CD4-positive, alpha-beta T cell treated with Interleukin-4 for 4 hours (primary cell): ENCODE results near the gene UMPS.
"Not testable (repeated sequence)": the region's sequence is repeated elsewhere in the genome, so short reads cannot be mapped to it uniquely, and the experiment has no call there.

Experiments
- DNase-seq: peaks from one replicate; pipeline ENCODE4 v3.0.0-alpha.2; 2020

UMPS gene

DNA sequence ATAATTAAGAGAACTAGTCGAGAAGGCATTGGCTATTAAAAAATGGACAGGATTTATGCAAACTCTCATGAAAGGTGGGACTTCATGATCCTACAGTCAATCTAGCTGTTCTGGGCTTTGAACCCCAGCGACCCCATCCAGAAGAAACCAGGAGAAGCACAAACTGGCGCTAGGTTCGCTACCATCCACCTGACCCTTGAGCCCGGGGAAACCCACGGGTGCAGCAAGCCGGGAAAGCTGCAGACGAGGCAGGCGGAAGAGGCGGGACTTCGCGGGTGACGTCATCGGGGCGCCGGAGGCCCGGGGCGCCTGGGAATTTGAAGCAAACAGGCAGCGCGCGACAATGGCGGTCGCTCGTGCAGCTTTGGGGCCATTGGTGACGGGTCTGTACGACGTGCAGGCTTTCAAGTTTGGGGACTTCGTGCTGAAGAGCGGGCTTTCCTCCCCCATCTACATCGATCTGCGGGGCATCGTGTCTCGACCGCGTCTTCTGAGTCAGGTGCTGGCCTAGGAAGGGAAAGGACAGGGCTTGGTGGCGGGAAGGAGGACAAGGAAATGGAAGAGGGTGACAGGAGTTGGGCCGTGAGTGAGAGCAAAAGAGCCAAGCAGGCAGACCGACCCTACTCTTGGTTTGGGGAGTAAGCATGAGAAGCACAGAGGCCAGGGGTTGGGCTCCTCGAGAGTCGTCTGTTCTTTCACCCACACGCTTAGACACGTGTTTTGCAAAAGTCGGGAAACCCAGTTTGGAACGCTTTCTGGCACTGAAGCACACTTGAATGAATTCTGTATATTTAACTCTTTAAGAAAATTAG lies at the start of gene UMPS:
Gene UMPS, plus strand, starts transcription at position 324 of the 812 bp plus-strand sequence. Its CDS starts 20 bp downstream, at position 344.
- DNase-seq: peak; percentile 90

DNA sequence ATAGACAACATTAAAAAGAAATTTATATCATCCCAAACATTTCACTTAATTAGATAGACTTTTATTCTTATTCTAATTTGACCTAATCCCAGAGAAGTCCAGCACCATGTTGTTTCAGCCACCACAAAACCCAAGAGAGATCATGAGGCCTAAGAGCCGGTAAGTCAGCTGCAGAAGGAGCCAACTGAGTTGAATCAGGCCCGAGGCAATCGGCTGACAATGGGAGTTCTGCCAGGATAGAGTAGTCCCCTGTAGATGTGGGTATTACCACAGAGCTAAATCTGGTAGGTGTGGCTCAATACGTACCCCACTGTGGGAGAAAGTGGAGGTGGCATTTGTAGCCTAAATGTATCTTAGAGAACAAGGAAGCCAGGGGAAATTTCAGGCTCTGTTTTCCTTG lies 49.7 kb upstream of the UMPS start:
- no peak for DNase-seq

DNA sequence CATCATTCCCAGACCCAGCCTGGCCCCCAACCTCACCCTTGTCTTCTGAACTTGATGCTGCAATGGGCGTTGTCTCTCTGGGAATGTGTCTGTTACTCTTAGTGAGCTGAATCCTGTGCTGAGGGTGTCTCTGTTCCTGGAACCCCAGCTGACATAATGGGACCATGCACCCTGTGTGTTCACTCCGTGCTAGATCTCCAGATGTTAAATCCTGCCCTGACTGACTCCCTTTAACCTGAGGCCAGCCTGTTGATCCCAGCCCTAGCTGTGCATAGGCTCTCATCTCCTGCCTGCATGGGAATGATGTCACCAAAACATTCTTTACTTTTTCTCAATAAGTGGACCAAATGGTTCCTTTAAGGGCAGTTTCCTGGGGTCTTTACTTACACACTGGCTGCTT lies 48.0 kb upstream of the UMPS start:
- DNase-seq: no peak

DNA sequence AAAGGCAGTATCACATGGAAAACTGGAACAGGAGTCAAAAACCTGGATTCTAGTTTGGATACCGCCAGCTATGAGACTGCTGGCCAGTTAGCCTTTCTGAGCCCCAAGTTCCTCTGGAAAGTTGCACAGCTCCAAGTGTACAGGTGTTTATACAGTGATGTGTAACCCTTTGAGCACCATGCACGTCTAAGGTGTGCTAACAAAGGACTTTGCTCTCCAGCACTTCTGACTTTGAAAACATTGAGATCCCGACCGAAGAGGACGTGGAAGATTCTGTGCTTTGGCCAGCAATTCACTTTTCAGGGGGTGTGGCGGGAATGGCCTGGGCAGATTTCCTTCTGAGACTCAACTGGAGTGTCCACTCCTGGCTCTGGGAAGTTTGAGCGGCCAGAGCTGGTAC lies 45.8 kb upstream of the UMPS start:
- DNase-seq: no peak

DNA sequence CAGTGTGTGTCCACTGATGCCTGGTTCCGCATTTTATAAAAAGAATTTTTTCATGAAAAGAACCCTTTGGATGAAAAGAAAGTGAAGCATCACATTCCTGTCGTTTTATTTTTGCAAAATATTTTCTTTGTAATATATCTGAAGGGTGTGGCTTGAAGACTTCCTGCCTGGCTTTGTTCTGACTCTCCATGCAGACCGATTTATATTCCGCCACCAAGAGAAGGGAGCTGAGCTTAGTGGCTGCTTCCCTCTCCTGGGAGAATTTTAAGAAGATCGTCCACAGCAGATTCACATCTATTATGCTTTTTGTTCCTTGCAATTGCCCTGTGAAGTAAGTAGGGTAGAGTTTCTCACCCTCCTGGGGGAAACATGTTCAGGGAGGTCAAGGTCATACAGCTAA lies 45.2 kb upstream of the UMPS start:
- DNase-seq: no peak

DNA sequence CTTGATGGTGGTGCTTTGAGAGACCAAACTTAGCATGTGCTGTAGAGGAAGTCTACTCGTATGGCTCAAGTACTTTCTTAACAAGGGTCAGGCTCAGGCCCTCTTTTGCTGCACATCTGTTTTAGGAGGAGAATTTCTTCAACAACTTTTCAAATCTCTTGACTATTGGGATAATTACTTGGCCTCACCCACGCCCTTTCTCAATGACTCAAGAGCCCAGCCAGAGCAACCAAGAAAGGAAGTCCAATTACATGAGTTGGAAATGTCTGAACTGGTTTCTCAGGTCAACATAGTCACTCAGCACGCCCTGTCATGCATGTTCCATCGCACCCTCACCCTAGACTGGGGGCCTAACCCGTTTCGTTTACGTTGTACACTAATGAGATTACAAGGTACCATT lies 44.8 kb upstream of the UMPS start:
- no peak for DNase-seq

DNA sequence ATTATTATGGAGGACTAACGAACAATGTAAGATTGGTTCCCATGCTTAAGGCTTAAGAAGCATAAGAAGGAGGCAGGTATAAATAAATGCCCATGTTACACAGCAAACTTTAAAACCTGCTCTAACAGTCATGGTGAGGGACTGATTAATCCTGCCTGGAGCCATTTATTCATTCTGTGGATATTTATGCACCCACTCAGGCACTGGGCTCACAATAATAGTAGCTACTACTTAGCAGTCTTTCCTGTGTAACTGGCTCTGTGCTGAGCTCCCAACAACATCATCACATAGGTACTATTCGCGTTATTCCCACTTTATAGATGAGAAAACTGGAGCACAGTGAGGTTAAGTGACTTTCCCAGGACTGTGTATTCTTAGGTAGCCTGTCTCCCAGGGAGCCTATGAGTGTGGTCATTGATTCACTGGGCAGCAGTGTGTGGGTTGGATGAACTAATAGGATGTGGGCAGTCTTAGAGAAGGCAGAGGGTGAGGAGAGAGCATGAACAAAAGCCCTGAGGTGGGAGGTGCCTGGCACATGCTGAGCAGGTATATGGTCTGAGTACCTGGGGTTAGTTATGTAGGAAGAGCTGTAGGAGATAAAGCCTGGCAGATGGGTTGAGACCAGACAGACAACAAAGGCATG lies 44.1 kb upstream of the UMPS start:
- no peak for DNase-seq

DNA sequence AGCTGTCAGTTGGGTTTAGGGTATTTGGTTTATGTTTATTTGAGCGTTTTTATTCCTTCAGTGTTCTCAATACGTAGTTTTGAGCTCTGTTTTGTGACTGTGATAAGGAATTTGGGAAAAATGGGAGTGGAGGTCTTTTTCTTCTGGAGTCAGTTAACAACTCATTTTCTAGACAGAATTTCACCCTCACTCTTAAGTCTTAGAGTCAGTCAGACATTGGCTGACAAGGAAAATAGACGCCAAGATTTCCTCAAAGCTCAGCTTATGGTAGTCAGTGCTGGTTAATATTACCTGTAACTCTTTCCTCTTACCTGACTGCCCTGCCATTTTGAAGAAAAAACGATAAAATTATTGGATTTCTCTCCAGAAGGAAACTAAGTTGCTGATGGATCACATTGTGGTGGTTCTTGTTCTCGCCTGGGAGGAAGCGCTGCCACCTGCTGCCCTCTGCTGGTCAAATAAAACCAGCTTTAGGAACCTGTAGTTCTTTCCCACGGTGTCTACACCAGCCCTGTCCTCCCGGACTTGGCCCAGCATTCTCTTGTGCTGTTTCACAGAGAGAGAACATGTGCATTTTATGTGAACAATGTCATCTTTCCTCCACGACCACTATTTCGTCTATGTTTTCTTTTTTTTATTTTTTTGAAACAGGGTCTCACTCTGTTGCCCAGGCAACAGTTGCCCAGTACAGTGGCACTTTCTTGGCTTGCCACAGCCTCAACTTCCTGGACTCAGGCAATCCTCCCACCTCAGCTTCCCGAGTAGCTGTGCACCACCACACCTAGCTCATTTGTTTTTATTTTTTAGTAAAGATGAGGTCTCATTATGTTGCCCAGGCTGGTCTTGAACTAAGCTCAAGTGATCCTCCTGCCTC lies 41.4 kb upstream of the UMPS start:
- peak; percentile 69 for DNase-seq

DNA sequence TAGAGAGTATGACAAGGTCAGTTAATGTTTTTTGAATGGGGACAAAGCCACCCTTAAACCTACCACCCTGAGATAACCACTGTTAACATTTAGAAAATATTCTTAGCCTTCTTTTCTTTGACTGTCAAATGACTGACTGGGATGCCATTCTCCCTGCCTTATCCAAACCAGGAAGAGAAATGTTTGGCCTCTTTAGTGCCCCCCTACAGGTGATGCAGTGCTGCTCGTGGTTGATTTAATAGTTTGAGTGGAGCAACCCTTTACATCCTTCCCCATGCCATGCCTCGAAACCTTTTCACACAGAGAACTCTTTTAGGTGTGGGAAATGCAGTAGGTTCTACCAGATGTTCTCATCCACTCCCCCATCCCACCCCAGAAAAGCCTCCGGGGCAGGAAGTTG lies 38.7 kb upstream of the UMPS start:
- no peak for DNase-seq

DNA sequence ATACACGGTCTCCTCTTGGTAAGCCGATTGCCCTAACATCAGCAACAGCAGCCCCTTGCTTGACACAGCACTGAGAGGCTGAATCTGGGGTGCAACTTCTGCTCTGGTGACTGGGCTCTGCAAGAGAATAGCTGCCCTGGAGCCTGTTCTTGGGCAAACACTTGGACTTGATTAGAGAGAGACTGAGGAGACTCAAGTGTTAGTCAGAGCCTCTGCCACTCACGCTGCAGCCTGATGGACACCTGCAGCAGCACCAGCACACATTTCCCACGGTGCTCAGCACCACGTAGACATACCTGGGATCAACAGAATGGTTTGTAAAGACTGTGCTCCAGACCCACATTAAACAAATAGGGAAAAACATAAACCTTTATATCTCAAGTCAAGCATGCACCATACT lies 35.8 kb upstream of the UMPS start:
- no peak for DNase-seq

DNA sequence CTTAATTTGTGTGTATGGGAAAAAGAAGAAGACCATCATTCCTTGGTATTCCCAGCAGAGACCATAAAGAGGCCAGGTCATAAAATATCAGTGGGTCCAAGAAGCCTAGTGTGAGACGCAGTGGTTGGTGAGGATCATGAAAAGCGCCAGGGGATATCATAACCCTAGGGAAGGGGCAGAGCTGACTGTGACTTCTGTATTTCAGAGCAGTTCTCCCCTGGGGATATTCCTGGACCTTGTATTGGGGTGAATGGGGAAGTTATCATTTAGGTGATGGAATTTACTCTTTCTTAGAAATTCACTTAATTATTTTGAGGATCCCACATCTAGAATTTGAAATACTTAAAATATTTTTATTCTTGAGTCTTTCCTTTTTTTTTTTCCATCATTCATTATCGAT lies 34.9 kb upstream of the UMPS start:
- no peak for DNase-seq

DNA sequence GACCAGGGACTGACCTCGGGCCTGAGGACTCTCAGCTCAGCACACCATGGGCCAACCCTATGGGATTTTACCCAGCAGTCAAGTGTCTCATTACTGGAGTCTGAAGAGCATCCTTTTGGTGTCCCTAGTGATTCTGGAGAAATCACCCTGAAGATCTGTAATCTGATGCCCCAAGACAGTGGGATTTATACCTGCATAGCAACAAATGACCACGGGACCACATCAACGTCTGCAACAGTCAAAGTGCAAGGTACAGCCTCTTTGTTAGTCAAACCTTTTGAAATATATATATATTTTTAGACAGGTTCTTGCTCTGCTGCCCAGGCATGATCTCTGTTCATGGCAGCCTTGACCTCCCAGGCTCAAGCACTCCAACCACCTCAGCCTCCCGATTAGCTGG lies 34.2 kb upstream of the UMPS start:
- DNase-seq: no peak

DNA sequence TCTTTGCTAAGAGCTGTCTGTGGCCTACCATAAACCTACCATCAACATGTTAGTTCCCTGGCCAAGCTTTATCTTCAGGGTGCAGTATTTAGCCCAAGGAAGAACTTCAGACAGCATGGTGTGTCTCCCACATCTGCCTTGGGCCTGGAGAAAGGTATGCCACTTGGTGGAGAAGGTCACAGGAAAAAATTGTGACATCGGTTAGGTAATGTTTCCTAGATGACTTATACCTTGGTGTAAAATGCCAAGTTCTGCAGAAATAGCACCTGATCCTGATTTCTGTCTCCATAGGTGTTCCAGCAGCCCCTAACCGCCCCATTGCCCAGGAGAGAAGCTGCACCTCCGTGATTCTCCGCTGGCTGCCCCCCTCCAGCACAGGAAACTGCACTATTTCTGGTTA lies 33.0 kb upstream of the UMPS start:
- no peak for DNase-seq

DNA sequence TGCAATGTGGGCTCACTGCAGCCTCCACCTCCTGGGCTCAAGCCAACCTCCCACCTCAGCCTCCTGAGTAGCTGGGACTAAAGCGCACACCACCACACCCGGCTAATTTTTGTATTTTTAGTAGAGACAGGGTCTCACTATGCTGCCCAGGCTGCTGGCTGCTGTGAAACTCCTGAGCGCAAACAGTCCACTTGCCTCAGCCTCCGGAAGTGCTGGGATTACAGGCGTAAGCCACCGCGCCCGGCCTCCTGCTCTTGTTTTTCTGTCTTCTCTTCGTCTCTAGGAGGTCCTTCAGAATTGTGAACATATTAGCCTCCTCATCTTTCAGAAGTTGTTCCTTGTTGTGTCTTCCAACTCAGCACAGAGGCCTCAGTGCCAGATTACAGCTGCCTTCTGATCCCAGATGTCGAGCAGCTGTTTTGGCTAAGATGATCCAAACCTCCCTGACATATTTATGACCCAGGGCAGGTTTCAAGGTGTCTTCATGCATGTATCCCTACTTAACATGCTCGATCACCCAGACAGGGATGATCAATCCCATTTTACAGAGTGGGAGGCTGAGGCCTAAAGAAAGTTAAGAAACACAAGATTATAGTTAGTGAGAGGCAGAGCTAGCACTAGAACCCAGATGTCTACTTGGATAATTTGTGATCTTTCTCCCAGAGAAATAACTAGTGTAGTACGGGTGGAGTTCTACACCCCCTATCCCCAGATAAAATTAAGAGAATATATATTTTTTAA lies 32.1 kb upstream of the UMPS start:
- no peak for DNase-seq

DNA sequence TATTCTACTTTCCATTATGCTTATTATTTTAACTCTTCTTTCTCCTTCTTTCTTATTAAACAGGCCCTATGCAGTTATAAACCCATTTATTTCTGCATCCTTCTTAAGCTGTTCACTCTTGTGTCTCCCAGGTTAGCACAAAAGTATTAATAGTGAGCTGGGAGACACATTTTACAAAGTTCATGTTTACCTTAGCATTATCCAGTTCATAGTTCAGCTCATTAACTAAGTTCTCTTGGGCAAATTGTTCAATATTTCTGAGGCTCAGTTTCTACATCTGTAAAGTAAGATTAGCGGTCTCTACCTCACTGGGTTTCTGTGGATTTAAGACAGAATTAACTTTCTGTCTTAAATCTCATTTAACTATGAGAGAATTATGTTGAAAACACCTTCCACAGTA lies 31.2 kb upstream of the UMPS start:
- DNase-seq: no peak

DNA sequence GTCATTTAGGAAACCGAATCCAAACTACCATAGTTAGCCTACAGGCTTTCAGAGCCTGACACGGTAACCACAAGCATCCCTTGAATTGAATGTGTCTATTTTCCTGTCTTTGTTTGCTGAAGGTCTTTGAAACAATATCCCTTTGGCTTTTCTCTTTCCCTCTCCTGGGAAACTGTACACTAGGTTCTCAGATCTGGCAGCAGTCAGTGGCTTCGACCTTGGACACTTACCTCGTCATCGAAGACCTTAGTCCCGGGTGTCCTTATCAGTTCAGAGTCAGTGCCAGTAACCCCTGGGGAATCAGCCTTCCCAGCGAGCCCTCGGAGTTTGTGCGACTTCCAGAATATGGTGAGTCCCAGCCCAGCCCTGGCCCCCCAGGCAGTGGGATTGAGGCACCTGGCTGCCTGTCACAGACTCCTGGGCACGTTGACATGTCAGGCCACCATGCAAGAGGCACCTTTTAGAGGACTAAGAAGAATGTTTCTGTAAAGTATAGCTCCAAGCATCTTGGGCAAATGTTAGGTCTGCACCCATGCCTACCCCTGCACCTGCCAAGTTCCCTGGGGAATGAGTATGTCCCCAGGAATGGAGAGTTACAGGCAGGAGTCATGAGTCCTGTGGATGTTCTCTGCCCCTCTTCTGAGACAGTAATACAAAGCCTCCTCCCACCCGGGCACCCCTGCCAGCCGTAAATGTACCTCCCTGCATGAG lies 30.4 kb upstream of the UMPS start:
- DNase-seq: no peak

DNA sequence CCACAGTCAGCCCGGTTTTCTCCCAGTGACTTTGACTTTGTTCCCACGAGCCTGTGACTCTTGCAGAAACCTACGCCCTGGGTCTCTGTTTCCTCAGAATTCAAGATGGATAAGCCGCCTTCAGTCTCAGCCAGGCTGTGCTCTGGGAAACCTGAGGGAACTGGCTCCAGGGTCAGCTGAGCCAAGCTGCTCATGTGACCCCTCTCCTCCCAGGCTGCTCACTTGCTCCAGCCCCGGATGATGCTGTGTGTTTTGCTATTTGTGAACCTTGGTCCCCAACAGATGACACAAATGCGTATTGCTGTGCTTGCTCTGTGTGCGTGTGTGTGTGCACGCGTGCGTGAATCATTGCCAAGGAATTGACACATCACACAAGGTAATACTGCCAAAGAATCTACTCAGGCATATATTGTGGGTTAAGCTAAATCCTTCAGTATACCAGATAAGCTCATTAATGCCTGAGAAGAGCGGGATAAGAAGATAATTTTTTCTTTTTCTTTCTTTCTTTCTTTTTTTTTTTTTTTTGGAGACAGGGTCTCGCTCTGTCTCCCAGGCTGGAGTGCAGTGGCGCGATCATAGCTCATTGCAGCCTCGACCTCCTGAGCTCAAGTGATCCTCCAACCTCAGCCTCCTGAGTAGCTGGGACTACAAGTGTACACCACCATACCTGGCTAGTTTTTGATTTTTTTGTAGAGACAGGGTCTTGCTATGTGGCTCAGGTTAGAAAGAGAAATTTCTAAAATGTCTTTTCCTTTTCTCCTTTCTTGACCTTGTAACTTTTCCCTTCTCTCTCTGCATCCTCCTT lies 29.2 kb upstream of the UMPS start:
- no peak for DNase-seq

DNA sequence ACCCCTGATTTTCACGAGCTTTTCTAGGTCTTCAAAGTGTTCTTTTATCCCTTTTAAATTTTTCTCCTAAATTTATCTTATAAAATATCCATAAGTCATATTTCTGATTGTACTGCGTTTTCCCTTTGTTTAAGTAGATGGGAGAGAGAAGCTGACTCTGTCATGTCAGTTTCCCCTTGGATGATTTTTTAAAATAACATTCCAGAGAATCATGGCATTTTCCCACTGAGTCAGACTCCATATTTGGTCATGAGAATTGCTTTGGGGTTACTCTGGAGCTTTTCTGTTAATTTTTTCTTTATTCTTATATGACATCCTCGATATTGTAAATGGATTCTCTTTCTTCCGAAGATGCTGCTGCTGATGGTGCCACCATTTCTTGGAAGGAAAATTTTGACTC lies 28.6 kb upstream of the UMPS start:
- DNase-seq: no peak

DNA sequence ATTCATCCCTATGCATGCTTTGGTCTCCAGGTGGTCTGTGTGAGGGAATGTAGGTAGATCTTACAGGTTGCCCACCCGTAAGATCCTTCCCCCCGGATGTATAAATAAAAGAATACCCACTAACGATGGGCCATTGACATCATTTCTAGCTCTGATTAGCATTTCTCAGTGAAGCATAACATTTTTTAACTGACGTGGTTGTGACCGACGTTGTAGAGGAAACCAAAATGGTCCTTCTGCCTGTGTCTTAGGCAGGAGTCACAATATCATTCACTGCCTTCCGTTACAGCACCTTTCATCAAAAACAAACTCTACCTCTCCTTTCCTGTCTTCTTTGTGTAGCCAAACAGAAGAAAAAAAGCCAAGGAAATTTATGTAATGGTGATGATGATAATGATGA lies 27.3 kb upstream of the UMPS start:
- DNase-seq: no peak

DNA sequence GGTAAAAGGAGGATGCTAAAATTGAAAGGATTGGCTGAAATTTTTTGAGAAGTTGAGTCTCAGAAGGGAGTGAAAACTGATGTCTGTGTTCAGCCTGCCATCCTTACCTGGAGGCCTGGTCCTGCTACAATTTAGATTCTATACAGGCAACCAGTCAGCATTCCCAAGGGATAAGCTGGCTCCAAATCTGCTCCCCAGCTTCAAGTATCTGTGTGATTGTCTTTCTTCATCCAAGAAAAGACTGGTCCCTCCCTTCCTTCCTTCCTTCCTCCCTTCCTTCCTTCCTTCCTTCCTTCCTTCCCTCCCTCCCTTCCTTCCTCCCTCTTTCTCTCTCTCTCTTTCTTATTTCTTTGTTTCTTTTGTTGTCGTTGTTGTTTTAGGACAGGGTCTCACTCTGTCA lies 24.7 kb upstream of the UMPS start:
- DNase-seq: no peak

DNA sequence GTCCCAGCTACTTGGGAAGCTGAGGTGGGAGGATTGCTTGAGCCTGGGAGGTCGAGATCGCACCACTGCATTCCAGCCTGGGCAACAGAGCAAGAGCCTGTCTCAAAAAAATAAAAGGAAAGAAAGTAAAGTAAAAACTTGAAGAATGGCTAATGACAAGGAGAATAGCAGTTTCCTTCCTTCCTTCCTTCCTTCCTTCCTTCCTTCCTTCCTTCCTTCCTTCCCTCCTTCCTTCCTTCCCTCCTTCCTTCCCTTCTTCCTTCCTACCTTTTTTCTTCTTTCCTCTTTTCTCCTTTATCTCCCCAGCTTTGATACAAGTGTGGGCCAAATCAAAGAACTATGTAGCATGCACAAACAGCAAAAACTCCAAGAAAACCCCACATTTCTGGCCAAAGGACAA lies 23.0 kb upstream of the UMPS start:
- DNase-seq: not testable (repeated sequence)

DNA sequence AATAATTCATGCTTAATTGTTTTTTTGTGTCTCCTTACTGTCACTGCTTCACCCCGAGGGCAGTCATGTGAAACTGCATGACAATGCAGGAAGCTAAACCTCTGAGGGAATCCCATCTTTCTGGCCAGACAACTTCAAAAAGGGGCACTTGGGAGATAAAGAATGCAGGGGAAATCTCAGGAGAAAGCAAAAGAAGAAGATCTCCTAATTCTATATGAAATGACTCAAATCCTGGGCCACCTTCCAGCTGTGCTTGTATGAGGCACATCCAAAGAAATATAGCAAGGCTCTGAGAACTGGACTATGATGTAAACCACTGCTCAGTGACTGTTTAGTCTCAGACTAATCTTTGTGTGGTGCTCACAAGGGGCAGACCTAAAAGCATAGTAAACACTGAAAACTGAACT lies 22.6 kb upstream of the UMPS start:
- DNase-seq: no peak
